Hypothalamus (tissue), 51 donors: ENCODE data around the gene STIM2.
A peak's percentile ranks its signal among the peaks of the same experiment; 100 is the strongest.
"Not testable (repeated sequence)": the region's sequence is repeated elsewhere in the genome, so short reads cannot be mapped to it uniquely, and the experiment has no call there.

ENCODE experiments used
- DNase-seq, 51 donors: peaks; one replicate each; lab custom pipeline; 2025; lab: John Stamatoyannopoulos, UW

Gene STIM2

DNA sequence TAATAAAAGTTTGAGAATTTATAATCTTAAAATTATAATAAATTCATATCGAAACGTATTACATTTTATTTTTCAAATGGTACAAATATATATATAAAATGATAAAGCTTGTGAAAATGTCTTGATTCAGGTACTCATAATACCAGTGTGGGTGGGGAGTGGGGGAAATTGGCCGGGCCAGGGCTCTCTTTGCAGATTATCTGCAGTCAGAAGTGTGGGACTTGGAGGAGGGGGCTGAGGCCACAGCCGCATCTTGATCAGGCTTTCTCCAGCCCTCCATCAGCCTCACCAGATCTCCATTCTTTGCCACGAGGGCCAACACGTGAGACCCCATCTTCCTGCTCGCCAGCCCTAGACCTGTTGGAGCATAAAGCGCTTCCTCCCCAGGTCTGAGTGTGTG is 86.7 kb downstream of the STIM2 start:
- no peak for DNase-seq

DNA sequence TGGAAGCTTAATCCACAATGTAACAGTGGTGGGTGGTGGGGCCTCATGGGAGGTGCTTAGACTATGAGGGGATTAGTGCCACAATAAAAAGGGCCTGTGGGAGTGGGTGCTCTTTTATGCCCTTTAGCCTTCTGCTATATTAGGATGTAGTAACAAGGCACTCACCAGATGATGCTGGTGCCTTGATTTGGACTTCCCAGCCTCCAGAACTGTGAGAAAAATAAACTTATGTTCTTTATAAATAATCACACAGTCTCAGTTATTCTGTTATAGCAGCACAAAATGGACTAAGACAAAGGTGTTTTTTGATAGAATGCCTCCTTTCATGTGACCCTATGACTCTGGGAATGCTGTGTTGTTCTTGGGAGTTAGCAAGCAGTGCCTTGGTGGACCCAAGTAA is 89.8 kb downstream of the STIM2 start:
- no peak for DNase-seq

DNA sequence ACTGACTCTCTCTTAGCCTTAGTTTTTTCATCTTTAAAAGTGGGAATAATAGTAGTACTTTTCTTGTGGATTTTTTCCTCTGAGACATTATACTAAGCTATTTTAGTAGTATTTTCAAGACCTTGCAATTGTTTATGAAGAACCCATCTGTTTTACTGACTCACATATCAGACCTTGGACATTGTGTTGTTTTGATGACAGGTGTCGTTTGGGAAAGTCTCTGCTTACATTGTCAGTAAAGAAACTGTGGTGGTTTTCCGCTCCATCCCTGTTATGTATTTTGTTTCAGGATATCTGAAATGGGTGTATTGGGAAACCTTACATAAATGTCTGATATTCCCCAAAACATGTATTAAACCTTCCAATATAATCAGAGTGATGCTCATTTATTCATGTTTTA is 92.2 kb downstream of the STIM2 start:
- DNase-seq = no peak

DNA sequence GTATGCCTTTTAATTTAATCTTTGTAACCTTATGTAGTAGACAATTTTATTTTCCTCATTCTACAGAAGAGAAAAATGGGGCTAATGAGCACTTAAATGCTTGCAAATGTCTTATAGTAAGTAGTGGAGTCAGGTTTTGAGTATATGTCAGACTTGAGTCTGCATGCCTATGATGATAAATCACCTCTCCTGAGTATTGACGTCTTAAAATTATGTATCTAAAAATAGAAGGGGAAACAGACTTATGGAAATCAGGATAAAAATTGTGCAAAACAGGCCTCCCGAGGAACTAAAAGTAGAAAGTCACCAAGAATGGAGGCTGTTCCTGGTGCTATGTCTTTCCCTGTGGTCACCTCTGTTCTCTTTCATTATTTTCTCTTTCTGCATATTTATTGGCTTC is 92.7 kb downstream of the STIM2 start:
- no peak for DNase-seq

DNA sequence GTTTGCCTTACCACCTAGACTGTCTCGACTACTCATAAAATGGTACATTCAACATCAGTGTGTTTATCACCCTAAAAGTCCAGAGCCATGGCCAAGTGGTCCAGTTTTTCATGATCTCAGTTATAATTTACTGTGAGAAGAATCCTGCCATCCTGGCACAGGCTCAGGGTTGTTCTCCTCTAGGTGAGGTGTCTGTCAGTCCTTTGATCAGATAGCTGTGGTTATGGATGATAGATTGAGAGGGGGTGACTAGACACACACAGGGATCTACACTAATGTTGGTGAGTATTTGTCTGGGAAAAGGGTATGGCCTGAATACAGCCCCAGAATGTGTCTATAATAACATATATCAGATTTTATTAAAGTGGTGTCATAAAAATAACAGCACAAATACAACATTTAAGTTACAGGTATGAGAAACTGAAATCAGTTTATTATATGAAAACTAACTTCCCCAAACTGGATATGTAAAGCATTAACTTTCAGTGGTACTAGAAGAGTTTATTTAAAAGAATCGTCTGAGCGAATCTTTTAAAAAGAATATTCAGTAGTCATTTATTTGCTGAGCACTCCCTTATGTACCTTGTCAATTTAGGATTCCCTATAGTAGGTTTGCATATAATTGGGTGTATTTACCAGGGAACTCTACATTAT is 93.3 kb downstream of the STIM2 start:
- DNase-seq = no peak

DNA sequence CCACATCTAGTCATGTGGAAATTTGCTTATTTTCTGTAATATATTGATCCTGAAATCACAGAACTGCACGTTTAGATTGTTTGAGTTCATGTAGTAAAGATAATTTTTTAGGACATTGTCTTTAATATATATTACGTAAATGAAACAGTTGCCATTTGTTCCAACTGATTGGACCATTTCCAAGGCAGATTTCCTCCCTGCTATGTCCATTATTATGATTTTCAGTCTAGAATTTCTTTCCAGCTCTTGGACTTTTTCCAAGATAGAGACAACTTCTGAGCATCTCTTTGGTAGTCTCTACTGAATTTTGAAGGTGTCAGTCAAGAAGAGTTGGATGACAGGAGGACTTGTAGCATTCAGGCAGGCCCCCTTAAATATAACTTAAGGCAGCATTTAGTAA is 94.6 kb downstream of the STIM2 start:
- DNase-seq = no peak

DNA sequence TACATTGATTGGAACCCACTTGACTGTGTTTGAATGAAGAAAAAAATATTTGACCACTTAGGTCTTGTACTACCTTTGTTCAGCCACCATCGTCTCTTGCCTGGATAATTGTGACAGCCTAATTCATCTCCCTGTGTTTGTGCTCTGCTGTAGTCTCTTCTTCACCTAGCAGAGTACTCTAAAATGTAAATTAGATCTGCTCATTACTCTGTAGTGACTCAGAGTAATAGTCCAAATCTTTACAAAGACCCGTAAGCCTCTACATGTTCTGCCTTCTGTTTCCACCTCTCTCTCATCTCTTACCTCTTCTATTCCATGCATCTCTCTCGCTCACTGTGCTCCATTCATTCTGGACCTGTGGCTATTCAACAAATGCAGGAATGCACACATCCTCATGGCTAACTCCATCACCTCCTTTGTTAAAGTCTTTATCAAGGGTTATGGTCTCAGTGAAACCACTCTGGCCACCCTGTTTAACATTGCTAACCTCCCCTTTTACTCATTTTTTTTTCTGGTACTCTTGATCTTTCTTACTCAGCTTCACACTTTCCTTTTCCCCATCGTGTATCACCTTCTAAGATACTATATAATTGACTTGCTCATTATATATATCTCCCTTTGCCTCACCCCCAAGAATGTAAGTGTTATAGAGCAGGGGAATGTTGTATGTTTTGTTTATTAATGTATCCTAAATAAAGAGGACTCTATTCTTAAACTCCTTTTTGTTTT is 98.4 kb downstream of the STIM2 start:
- DNase-seq = no peak

DNA sequence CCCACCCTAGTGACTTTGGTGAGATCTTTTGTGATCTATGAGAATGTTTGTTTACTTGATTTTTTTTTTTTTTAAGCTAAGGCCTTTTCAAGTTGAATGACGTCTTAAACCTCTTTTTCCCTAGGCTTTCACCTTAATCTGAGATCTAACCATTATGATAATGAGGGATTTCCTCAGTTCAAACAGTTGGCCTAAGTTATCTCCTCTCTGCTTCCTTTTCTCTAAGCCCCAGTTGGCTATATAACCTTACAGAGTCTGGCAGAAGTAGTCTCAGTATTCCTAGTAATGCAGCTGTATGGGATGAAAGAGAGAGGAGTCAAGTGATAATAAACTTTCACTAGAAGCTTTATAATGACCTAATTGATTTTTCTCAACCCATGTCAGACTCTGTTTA is 99.0 kb downstream of the STIM2 start:
- DNase-seq = no peak

DNA sequence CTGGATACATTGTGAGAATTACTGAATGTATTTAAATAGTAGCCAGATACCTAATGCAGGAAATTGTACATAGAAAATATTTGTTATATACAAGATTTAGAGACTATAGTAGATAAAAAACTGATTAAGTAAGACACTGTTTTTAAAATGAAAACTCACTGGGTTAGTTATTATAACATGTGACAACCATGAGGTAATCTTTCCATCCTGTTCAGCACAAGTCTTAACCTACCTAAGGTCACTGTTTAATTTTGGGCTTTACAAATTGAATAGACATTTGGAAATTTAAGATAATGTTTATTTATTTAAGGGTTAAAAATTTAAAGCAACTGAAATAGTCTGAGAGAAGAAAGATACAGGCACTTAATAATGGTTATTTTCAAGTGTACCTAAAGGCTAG is 102.1 kb downstream of the STIM2 start:
- no peak for DNase-seq

DNA sequence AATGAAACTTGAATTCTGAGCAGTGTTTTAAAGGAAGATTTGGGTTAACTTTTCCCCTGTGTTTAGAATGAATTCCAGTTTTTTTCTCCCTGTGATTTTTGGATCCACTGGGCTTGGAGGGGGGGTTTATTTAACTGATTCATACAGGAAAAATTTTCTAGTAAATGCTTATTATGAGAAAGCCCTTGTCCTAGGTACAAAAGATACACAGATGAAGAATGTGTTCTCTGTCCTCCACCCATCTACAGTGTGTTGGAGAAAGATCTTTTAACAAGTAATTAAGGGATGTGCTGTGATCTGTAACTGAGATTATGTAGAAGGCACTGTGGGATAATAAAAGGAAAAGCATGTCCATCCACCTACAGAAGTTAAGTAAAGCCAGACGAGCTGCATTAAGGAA is 103.9 kb downstream of the STIM2 start:
- no peak for DNase-seq

DNA sequence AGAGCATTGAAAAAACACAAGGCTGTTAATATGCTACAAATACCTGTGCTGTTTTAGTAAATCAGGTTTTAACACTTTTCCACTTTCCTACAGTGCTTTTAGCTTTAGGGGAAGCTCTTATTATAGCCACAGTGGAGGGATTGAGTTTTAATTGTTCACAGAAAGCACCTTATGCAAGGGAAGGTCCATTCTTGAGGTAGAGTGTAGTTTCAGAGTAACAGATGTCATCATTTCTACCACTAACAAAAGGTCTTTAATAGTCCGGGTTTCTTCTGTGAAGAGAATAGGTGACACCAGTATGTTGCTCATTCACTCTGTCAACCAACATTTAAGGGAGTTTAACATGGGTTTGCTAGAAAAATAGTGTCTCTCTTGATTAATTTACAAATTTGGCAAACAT is 104.4 kb downstream of the STIM2 start:
- no peak for DNase-seq

DNA sequence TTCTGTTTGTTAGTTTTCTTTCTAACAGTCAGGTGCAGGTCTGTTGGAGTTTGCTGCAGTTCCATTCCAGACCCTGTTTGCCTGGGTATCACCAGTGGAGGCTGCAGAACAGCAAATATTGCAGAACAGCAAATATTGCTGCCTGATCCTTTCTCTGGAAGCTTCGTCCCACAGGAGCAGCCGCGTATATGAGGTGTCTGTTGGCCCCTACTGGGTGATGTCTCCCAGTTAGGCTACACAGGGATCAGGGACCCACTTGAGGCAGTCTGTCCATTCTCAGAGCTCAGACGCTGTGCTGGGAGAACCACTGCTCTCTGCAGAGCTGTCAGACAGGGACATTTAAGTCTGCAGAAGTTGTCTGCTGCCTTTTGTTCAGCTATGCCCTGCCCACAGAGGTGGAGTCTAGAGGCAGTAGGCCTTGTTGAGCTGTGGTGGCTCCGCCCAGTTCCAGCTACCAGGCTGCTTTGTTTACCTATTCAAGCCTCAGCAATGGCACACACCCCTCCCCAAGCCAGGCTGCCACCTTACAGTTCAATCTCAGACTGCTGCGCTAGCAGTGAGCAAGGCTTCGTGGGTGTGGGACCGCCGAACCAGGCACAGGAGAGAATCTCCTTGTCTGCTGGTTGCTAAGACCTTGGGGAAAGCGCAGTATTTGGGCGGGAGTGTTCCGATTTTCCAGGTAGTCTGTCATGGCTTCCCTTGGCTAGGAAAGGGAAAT is 115.0 kb downstream of the STIM2 start:
- DNase-seq = not testable (repeated sequence)

DNA sequence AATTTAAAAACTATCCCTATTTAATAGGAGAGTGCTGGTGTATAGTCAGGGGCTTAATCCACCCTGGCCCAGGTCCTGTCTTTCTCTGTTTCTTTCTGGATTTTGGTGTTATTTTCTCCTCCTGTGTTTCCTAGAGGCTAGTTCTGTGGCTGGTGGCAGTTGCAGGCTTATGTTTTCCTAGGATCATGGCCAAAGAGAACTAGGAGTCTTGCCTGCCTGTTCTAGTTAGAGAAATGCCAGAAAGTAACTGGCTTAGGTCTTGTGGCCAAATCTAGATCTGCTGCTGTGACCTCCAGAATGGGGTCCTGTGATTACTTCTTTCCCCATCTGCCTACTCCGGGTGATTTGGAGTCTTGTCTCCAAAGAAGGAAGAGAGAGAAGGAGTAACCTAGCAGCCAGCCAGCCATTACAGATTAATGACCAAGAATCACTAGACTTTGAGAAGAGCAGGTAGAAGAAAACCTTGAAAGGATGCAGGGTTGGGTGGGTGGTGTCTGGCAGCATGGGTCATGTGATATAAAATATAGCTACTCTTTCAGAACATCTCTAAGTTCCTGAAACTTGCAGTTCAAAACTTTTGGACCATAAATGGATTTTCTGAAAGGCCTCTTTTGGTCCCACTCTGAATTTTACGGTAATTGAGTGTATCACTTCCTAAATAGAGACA is 117.9 kb downstream of the STIM2 start:
- no peak for DNase-seq

DNA sequence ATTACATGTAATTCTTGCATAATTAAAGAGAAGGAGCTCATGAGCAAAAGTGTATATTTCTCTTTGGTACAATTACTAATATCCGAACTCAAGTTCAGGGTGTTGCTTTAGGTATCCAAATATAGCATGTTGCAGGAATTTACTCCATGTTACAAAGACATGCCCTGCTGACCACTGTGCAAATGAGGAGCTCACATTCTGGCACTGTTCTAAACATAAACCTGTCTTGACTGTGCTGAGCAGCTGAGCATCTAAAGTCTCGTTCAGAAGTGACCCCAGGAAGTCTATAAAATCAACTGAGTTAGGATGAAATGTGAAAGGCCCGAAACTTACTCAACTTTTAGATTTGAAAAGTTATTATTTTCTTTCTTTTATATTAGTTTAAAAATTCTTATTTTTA is 124.3 kb downstream of the STIM2 start:
- DNase-seq = no peak

DNA sequence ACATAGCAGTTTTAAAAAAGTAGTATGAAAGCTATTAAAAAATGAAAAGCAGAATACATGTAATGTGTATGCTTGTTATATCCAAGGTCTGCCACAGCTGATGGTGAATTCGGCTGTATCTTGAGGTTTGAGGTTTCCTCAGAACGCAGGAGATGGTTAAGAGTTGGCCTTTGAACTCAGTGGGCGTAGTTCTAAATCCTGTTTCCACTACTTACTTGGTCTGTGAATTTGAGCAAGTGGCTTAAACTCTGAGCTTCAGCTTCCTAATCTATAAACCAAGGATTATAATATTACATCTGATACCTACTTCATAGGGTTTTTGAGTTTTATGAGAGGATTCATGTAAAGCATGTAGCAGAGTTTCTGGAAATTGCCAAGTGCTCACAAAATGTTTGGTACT is 125.2 kb downstream of the STIM2 start:
- no peak for DNase-seq

DNA sequence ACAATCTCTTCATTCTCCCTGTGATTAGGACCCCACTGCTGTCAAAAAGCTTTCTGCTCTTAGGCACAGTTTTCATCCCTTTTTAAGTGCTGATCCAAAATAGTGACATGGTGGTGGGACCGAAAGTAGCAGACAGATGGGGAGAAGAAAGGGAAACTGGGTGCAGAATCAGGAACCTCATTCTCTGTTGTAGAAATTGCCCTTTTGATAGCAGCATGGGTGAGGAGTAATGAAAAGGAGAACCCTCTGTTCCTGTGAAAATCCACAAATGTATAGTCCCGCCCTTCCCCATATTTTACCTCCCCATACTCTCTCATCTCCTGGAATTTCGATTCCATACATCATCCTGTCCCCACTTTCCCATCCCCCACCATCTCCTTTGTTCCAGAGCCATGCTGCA is 126.5 kb downstream of the STIM2 start:
- no peak for DNase-seq

DNA sequence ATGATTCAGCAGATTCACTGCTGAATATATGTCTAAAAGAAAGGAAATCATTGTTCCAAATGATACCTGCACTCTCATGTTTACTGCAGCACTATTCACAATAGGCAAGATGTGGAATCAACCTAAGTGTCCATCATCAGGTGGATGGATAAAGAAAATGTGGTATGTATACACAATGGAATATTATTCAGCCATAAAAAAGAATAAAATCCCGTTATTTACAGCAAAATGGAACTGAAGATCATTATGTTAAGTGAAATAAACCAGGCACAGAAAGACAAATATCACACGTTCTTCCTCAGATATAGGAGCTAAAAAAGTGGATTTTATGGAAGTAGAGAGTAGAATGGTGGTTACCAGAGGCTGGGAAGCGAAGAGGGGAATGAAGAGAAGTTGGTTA is 130.4 kb downstream of the STIM2 start:
- DNase-seq = no peak

DNA sequence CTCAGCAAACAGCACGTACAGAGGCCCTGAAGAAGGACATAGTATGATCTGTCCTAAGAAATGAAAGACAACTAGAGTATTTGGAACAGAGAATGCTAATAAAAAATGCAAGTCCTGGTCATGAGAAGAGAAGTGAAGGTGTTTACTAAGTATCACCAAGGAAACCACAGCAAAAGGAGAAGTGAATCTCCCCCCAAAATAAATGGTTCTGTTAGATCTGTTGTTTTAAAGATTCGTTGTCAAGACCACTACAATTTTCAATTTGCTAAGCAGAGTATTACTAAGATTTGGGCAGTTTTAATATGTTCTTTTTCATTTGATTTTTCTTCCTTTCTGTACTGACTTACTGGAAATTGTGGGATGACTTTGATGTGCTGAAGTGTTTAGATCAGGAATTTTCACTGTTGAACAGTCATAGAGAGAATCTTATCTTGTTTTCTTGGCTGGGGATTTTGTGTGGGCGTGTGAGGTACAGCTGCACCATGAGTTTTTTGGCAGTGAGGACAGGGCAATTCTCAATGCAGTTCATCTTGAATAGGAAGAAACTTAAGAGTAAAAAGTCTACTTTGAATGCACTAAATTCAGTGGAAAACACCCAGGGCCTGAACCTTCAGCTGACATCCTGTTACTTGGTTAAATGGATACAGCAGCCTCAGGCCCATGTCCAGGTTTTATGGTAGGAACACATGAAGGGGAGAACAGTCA is 132.2 kb downstream of the STIM2 start:
- peak in 17 of 51 donors; percentile 3 to 57 (median 22) for DNase-seq

DNA sequence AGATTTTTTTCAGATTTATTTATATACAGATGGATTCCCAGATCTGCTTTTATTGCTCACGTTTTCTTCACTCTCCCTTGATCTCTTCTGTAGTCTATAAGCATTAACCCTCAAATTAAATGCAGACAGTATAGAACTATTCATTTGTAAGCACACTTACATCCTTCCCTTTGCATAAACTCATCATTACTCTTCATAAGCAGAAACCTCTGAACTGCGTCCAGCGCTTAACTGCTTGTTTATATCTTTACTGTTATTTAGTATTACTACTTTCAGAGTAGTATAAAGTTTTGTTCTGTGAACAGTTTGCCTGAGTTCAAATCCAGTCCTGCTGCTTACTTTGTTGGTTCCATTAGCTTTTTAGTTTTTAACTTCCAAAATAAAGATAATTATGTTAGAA is 132.9 kb downstream of the STIM2 start:
- DNase-seq = no peak

DNA sequence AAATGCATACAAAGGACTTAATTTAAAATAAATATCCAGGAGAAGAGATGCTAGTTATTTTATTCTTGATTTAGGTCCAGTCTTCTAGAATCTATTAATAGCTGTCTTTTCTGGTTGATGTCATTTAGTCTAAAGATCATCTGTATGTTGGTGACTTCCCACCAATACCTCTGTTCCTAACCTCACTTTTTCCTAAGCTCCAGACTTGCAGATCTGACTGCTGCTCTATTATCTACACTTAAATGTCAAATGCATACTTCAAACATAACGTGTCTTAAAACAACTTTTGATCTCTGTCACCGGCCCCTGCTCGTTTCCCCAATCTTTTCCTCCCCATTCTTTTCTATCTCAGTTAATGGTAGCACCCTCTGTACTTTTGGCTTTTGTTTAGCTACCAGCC is 133.3 kb downstream of the STIM2 start:
- no peak for DNase-seq

DNA sequence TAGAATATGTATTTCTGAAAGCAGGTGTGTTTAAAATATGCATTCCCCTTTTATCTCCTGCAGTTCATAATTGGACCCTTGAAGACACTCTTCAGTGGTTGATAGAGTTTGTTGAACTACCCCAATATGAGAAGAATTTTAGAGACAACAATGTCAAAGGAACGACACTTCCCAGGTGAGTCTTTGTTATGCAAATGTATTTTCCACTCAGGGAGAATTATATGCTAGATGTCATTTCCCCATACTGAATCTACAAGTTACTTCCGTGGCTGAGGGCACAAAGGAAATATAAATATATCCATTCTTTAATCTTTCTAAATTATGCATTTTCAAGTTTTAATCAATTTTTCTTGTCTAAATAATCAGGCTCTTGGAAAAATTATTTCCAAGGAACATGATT is 134.7 kb downstream of the STIM2 start:
- DNase-seq = no peak
